Liver (tissue), 9 donors: Measurements from ENCODE around the gene U2AF2. TPM values are rescaled to one million over a fixed set of nuclear protein-coding genes. Genes with fewer than 3 reads are reported as not detected.

Source experiments
- DNase-seq: peaks from one replicate; pipeline ENCODE4 v3.0.0-alpha.2; 2017; ENCODE audit warnings: low spot score
- H3K27ac ChIP-seq, 2 donors: one replicate each; pipeline ENCODE4 v1.7.0; 2013; ENCODE audit warnings: inconsistent platforms in 2 of 2, low read length in 2 of 2, control low read depth in 1 of 2, low read depth in 1 of 2, mild to moderate bottlenecking in 1 of 2
- H3K27me3 ChIP-seq, 4 donors: one replicate each; pipeline versions ENCODE4 v1.6.1 to v1.7.0; 2013; ENCODE audit warnings: low read length in 3 of 4, inconsistent platforms in 1 of 4, mild to moderate bottlenecking in 1 of 4, moderate library complexity in 1 of 4; ENCODE audit not compliant: control insufficient read depth in 4 of 4, insufficient read depth in 4 of 4
- H3K36me3 ChIP-seq, 4 donors: one replicate each; pipeline versions ENCODE4 v1.6.1 to v1.7.0; 2013; ENCODE audit warnings: low read length in 3 of 4, mild to moderate bottlenecking in 3 of 4, low read depth in 1 of 4, moderate library complexity in 1 of 4; ENCODE audit not compliant: control insufficient read depth in 4 of 4, insufficient read depth in 3 of 4
- H3K4me1 ChIP-seq, 4 donors: one replicate each; pipeline versions ENCODE4 v1.6.1 to v1.7.0; 2013; ENCODE audit warnings: low read length in 3 of 4, mild to moderate bottlenecking in 3 of 4, moderate library complexity in 1 of 4; ENCODE audit not compliant: control insufficient read depth in 4 of 4, insufficient read depth in 4 of 4
- H3K4me3 ChIP-seq, 3 donors: one replicate each; pipeline versions ENCODE4 v1.6.1 to v1.7.0; 2013; ENCODE audit warnings: low read length in 3 of 3, control low read depth in 1 of 3, low read depth in 1 of 3, mild to moderate bottlenecking in 1 of 3
- H3K9ac ChIP-seq, 2 donors: one replicate each; pipeline ENCODE4 v1.7.0; 2013; ENCODE audit warnings: low read length in 2 of 2, mild to moderate bottlenecking in 2 of 2, moderate library complexity in 2 of 2, control low read depth in 1 of 2, low read depth in 1 of 2
- H3K9me3 ChIP-seq, 4 donors: one replicate each; pipeline versions ENCODE4 v1.6.1 to v1.7.0; 2013; ENCODE audit warnings: low read length in 3 of 4; ENCODE audit not compliant: control insufficient read depth in 4 of 4
- ATF3 ChIP-seq: IDR thresholded peaks from 2 replicates; pipeline ENCODE4 v1.6.1; 2016; ENCODE audit warnings: antibody characterized with exemption
- CTCF ChIP-seq: fragments of 150-350 bp; IDR thresholded peaks from 2 replicates; pipeline ENCODE4 v1.5.1; 2017; ENCODE audit warnings: improper control_type of control experiment, low read depth, low read length; ENCODE audit not compliant: missing input control
- EGR1 ChIP-seq, 2 donors: IDR thresholded peaks; 2 replicates each; pipeline ENCODE4 v1.6.1; 2016 to 2018; ENCODE audit warnings: antibody characterized with exemption in 2 of 2, low read depth in 2 of 2
- FOXA1 ChIP-seq: IDR thresholded peaks from 2 replicates; pipeline ENCODE4 v1.6.1; 2016; ENCODE audit warnings: antibody characterized with exemption
- FOXA2 ChIP-seq: IDR thresholded peaks from 2 replicates; pipeline ENCODE4 v1.6.1; 2016; ENCODE audit warnings: antibody characterized with exemption
- GABPA ChIP-seq, 2 donors: IDR thresholded peaks in 1 of 2; conservative IDR thresholded peaks in 1 of 2; 2 replicates each; pipeline ENCODE4 v1.6.1; 2016; ENCODE audit warnings: antibody characterized with exemption in 2 of 2, mild to moderate bottlenecking in 1 of 2, moderate library complexity in 1 of 2
- HNF4A ChIP-seq, 2 donors: conservative IDR thresholded peaks; 2 replicates each; pipeline ENCODE4 v1.6.1; 2016; ENCODE audit warnings: antibody characterized with exemption in 2 of 2, mild to moderate bottlenecking in 2 of 2
- HNF4G ChIP-seq: IDR thresholded peaks from 2 replicates; pipeline ENCODE4 v1.6.1; 2016; ENCODE audit warnings: antibody characterized with exemption
- NR2F2 ChIP-seq: IDR thresholded peaks from 2 replicates; pipeline ENCODE4 v1.6.1; 2016; ENCODE audit warnings: antibody characterized with exemption
- RAD21 ChIP-seq, 2 donors: IDR thresholded peaks; 2 replicates each; pipeline ENCODE4 v1.6.1; 2016; ENCODE audit warnings: antibody characterized with exemption in 2 of 2, mild to moderate bottlenecking in 2 of 2
- RXRA ChIP-seq, 2 donors: IDR thresholded peaks; 2 replicates each; pipeline ENCODE4 v1.6.1; 2017 to 2018; ENCODE audit warnings: antibody characterized with exemption in 2 of 2, mild to moderate bottlenecking in 1 of 2
- SP1 ChIP-seq: IDR thresholded peaks from 2 replicates; pipeline ENCODE4 v1.6.1; 2018; ENCODE audit warnings: antibody characterized with exemption, mild to moderate bottlenecking
- TAF1 ChIP-seq: conservative IDR thresholded peaks from 2 replicates; pipeline ENCODE4 v1.6.1; 2016; ENCODE audit warnings: antibody characterized with exemption, mild to moderate bottlenecking
- ZBTB33 ChIP-seq: IDR thresholded peaks from 2 replicates; pipeline ENCODE4 v1.6.1; 2016; ENCODE audit warnings: antibody characterized with exemption
- WGBS: extraction: QIAGEN DNeasy Blood & Tissue Kit; methylation state at CpG from one replicate; pipeline ENCODE4 v1.1.7; 2013; 5-methylcytosine and 5-hydroxymethylcytosine counted together
- polyA plus RNA-seq, 2 donors: library from polyadenylated mRNA; stranded (reverse) in 1 of 2; unstranded in 1 of 2; fragments of 200-250 nt in 1 of 2; fragments of >200 nt in 1 of 2; fragmentation: Nextera tagmentation in 1 of 2; extraction: Ambion mirVana in 1 of 2; gene quantifications; one replicate each; pipeline versions ENCODE4 v1.2.1 to v1.2.3, GENCODE V29; 2013 to 2015
- total RNA-seq, 2 donors: library from RNA; depleted of rRNA; stranded (reverse); fragments of >200 nt; gene quantifications; one replicate each; pipeline ENCODE4 v1.2.3, GENCODE V29; 2014
- TF ChIP-seq, protein P1 (sequence below): IDR thresholded peaks from 2 replicates; pipeline ENCODE4 v1.6.1; 2016; ENCODE audit warnings: antibody characterized with exemption
- donor health status: healthy.
- donor health status: healthy.
- donor health status: healthy.
- donor health status: healthy.
- donor health status: healthy.

The U2AF2 gene
- total and polyA plus RNA-seq, 4 donors: 8.6 to 66.6 (median 51.2) TPM

DNA sequence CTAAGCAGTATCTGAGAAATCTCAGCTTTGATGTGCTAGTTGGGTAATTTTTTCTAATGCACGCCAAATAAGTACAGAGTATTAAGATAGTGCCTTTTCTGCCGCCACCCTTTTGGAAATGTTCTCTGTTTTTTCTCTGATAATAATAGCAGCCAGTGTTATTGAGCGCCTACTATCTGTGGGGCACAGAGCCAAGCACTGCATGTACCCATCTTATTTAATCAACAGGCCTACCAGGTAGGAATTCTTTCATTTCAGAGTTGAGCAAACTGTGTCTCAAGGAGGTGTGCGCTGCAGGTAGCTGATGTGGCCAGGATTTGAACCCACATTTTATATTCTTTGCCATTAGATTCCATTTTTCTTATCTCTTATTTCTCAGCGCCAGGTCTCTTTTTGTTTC, 21.5 kb downstream of the U2AF2 start:
- 30% methylated on average over 5 of the region's 5 CpGs for whole genome bisulfite sequencing
- Histone ChIP-seq H3K4me1 (peaks cover 12 to 74% (median 66%) of the 10 kb centered on the region in 4 donors), H3K36me3 (peaks cover 3 to 31% (median 10%) of the 10 kb centered on the region in 4 donors), H3K27me3 (no peaks in the 10 kb centered on the region), H3K9ac (peak overlapping the region; percentile 76 to 95), H3K4me3 (peak overlapping the region; percentile 79 to 99 (median 95)), H3K27ac (peak overlapping the region; percentile 80 to 89), H3K9me3 (no peaks in the 10 kb centered on the region)
- no peak for DNase-seq
- TF ChIP-seq CTCF (peak; percentile 36), RAD21 (IDR thresholded peaks at IDR 0.05) (peak; percentile 8 to 40), RXRA (IDR thresholded peaks at IDR 0.05) (peak in 1 of 2 donors; percentile 15), ATF3 (no peak), FOXA1 (no peak), TAF1 (no peak), GABPA (IDR thresholded peaks at IDR 0.05 in 1 of 2, conservative IDR thresholded peaks at IDR 0.05 in 1 of 2) (no peak)

DNA sequence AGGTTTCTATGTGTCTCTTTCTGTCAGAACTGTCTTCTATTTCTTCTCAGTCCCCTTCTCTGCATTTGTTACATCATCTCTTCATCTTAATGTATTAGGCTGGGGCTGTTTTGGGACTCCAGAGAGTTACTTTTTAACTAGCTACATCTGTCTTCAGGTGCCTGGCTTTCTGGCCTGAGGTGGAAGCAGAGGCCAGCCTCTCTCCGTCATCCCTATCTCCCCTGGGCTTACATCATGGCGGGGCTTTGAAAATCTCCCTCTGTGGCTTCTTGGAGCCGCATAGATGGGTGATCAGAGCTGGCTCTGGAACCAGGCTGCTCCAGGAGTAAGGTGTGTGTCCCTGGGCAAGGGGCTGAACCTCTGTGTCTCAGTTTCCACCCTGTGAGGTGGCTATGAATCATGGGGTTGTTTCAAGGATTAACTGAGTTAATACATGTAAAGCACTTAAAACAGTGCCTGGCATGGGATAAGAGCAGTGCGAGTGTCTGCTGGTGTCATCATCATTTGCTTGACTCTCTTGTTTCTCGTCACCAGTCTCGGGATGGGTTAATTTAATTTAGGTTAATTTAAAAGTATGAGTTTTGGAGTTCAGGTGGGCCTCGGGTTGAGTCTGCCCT, 22.2 kb downstream of the U2AF2 start:
- Histone ChIP-seq H3K4me1 (peaks cover 12 to 78% (median 69%) of the 10 kb centered on the region in 4 donors), H3K36me3 (peaks cover 3 to 31% (median 12%) of the 10 kb centered on the region in 4 donors), H3K27me3 (no peaks in the 10 kb centered on the region), H3K9ac (peak overlapping the region; percentile 27 to 76), H3K4me3 (peak overlapping the region in 2 of 3 donors; percentile 41 to 99), H3K9me3 (no peaks in the 10 kb centered on the region), H3K27ac (peak overlapping the region; percentile 80 to 89)
- 68% methylated on average over 7 of the region's 7 CpGs for WGBS
- TF ChIP-seq RXRA (IDR thresholded peaks at IDR 0.05) (no peak), GABPA (IDR thresholded peaks at IDR 0.05 in 1 of 2, conservative IDR thresholded peaks at IDR 0.05 in 1 of 2) (no peak), SP1 (no peak), RAD21 (IDR thresholded peaks at IDR 0.05) (no peak), HNF4G (no peak), CTCF (no peak), NR2F2 (no peak), FOXA1 (no peak), TAF1 (no peak), ZBTB33 (no peak), EGR1 (IDR thresholded peaks at IDR 0.05; ENCODE audit: low read depth in 2 of 2) (no peak), HNF4A (conservative IDR thresholded peaks at IDR 0.05) (no peak), ATF3 (no peak), FOXA2 (no peak)
- TF ChIP-seq, protein P1, sequence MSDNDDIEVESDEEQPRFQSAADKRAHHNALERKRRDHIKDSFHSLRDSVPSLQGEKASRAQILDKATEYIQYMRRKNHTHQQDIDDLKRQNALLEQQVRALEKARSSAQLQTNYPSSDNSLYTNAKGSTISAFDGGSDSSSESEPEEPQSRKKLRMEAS: no peak
- DNase-seq: no peak
